GM19193 (cell line): ENCODE results near the gene POU2F3.

Experiments
- POLR2A ChIP-seq: IDR thresholded peaks from 4 replicates; pipeline ENCODE4 v1.6.1; 2011; ENCODE audit not compliant: insufficient read depth, insufficient read length; ENCODE audit errors: extremely low read depth

The POU2F3 gene

DNA sequence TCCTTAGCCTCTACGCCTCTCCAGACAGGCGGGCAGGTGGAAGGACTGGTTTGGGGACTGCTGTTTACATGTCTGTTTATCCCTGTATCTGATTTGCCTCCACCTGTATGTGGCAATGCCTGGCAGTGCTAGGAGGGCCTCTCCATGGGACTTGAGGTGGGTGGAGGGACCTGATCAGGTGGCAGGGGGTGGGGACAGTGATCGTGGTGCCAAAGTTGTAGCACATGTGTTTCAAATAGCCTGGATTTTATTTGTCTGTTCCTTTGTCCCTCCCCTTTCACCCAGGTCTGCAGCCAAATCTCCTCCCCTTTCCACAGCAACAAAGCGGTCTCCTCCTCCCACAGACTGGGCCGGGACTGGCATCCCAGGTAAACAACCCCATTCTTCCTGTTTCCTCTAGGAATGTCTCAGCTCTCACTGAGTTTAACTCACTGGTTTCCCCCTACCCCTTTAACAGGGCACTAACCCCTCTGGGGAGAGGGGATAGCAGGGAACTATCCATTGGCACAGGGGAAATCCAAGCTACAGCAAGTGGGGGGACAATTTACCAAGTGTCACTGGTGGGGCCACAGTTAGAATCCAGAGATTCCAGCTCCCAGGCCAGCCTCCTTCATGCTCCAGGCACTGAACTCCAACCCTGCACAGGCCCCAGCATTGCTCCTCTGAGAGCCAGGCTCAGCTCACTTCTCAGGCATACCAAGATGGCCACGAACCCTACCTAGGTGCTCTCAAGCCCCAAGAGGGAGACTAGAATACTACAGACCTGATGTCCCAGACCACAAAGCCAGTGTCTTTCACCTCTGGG lies 62.3 kb downstream of the POU2F3 start:
- no peak for TF ChIP-seq POLR2A

DNA sequence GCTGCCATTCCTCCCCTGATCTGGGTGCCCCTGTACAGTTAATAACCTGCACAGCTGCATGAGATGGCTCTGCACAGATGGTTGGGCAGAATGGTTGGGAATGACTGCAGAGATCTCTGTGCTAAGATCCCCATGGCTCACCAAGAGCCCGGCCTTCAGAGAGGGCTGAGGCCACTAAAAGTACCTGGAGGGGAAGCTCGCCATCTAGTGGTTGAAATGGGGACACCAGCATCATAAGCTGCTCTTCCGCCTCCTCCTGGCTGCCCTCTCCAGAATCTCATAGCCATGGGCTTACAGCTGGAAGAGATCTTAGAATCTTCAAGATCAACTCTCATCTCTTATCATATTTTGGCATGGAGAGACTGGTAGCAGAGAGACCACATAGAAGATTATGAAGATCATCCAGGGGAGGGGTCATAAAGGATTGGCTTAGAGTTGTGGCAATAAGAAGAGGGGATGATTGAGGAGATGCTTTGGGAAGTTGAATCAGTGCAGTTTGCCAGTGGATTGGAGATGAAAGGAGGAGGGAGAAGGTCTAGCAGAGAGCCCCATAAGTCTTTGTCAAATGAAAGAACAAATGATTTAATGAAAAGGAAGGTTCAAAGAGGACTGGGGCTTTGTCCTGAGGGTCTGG lies 63.2 kb downstream of the POU2F3 start:
- no peak for TF ChIP-seq POLR2A

DNA sequence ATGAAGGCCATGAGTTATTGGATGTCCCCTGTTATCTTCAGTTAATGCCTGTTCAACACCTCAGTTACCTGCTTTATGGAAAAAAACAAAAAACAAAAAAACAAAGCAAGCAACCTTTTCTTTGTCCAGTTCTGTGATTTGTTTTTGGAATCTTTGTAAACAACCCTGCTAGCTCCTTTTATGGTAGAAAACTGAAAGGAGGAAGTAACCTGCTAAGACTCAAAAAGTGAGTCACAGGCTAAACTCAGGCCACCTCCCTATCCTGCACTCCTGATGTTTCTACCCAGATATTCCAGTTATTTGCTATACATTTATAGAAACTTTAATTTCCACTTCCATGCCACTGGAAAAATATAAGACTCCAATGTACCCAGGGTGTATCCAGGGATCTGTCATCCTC lies 64.6 kb downstream of the POU2F3 start:
- TF ChIP-seq POLR2A, result no peak

DNA sequence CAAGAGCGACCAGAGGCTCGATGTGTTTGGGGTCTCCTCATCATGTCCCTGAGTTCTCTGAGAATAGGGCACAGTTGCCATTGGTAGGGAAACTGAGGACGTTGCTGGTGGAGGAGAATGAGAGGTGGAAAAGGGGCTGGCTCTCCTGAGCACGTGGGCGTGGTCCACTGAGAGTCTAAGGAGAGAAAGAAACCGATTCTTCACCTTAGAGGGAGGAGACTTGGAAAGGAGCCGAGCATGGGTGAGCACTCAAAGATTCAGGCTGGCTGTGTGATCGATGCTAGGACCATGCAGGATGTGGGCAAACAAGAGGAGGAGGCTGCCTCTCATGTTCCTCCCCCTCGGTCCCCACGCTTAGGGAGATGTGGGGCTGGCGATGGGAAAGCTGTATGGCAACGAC lies 65.3 kb downstream of the POU2F3 start:
- no peak for TF ChIP-seq POLR2A

DNA sequence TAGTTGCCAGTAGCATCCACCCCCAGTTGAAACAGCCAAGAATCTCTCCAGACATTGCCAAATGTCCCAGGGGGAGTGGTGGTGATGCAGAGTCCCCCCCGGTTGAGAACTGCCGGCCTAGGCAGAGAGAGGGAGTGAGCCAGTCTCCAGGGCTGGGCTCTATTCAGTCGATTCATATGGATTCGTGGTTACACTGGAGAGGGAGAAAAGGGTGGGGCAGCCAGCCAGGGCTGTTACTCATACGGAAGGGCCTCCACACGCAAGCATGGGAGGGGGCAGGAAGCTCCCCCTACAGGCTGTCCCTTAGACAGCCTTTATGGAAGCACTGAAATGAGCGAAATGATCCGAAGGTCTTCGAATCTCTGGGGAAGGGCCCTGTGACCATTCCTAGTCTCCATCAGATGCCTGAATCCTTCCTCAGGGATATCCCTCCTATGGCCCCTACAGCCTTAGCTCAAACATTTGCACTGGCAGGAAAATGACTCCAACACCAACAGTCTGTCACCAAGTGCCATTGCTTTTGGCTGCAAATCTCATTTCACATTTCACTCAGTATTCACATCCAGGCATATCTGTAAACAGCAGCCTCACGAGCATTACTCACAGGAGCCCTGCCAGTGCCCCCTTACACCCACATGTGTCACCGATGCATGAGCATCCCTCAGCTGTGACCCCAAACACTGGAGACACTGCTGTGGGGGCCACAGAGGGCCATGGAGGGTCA lies 66.7 kb downstream of the POU2F3 start:
- no peak for TF ChIP-seq POLR2A

DNA sequence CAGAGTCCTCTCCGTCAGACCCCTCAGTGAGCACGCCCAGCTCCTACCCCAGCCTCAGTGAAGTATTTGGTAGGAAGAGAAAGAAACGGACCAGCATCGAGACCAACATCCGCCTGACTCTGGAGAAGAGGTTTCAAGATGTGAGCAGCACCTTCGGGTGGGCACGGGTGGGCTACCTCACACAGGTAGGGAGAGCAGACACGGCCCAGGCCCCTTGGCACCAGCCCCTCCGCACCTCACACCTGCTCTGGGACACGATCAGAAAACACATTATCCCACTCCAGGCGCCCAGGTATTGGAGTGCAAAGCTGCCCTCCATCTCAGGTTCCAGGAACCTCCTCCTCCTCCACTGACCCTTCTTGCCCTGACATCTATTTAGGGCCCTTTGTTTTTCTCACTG lies 67.5 kb downstream of the POU2F3 start:
- no peak for TF ChIP-seq POLR2A

DNA sequence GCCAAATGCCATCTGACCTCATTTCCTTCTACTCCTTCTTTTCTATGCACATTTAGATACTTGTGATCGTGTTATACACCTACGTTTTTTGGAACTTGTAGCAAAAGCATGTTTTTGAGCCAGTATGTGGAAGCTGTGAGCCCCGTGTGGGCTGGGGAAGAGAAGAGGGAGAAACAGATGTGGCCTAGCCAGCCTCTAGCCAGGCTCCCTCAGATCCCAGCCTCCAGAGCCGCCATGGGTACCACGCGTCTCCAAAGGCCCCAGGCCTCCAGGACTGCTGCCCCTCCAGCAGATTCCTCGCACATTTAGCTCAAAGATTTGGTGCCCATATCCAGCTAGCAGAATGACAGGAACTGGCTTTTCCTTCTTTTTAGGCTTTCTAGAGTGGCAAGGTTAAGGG lies 68.1 kb downstream of the POU2F3 start:
- no peak for TF ChIP-seq POLR2A

DNA sequence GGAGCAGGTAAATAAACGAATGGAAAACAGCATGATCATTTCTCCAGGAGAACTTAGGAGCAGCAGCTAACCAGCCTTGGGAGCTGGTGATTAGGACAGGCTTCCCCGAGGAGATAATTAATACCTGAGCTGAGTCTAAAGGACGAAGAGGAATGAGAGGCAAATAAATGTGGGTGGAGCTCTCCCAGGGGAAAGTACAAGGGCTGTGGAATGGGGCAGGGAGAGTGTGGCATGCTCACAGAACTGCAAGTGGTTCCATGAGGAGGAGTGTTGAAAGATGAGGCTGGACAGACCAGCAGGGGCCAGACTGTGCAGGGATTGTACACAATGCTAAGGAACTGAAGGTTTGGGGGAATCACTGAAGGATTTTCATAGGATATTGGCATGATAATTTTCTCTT lies 70.9 kb downstream of the POU2F3 start:
- no peak for TF ChIP-seq POLR2A

DNA sequence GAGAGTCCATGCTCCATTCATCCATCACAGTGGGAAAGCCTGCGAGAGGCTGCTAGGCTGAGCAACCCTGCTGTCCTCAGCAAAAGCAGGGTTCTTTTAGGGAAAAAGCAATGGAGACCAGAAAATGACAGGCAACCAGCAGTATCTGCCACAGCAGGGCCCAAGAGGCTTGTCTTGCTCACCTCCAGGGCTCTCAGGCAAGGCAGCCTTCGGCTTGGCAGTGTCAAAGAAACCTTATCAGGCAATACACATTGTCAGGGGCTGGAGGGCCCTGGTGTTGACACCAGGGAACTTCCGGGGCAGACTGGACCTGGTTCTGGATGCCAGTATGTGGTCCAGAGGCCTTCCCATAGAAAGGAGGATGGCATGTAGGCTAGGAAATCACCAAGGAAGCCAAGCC lies 74.9 kb downstream of the POU2F3 start:
- no peak for TF ChIP-seq POLR2A

DNA sequence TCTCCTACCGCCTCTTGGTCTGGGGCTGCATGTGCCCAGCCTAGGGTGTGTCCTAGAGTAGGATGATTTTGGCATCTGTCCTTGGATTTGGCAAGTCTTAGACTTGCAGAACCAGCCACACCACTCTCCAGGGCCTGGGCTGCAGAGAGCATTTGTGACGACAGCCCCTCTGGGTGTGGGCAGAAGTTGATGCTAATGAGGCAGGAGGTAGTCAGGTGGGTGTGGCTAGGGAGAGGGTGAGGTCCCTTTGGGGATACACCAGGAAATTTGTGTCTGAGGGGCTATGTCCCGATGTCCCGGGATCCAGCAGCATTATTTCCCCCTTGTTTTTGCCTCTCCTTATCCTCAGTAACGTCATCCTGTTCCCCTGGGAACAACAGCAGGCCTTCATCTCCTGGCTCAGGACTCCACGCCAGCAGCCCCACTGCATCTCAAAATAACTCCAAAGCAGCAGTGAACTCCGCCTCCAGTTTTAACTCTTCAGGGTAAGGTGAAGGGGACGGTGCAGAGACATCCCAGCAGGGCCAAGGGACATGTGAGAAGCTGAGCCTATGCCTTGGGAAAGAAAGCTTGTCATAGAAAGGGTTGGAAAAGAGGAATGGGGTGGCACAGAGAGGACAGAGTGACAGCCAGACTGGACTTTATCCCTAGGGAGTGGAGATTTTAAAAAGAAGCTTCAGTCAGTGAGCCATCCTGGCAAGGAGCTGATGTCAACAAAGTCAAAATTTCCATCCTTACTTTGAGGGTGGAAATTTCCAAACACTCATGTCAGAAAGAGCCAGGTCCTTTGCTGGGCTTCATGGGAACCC lies 77.1 kb downstream of the POU2F3 start:
- TF ChIP-seq POLR2A, result no peak

DNA sequence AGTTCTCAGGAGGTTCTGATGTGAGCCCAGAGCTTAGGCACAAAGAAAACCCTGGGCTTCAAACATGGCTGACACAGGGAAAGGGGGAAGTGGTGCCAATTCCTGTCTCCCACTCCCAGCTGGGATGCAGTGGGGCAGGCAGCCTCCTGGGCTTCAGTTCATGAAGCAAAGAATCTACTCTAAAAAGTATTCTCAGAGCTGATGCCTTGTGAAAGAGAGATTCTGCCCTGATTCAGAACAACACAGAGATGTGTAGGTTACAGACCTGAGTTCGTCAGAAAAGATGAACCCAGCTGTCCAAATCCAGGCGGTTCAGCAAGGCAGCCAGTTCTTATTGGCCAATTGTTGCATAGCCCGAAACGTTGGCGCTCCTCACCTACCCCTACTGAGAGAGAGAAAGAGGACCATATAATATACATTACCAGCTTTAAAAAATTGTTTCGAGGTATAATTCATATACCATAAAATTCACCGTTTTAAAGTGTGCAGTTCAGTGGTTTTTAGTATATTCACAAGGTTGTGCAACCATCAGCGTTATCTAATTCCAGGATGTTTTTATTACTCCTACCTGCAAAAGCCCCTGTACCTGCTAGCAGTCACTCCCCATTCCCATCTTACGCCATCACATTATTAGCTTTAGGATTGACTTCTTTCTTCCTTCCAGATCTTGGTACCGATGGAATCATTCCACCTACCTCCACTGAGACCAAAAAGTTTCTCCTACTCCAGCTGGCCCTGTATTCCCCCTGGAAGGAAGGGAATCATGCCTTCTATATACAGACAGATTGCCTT lies 77.9 kb downstream of the POU2F3 start:
- TF ChIP-seq POLR2A, result no peak

DNA sequence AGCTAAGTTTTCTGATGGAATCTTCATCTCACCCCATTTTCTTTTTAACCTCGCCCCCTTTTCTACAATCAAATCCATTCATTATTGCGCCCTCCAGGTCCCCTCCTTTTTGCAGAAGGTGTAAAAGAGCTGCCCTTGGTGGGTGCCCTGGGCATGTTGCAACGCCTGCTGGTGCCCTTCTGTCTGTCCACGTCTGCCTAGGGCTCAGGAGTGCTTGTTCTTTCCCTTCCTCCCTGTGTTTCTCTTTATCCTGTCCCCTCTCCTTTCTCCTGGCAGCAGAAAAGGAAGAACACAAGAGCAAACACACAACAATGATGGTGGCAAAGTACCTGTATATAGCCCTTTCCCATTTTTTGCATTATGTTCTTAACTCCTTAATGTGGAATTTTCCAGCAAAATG lies 79.0 kb downstream of the POU2F3 start:
- TF ChIP-seq POLR2A, result no peak

DNA sequence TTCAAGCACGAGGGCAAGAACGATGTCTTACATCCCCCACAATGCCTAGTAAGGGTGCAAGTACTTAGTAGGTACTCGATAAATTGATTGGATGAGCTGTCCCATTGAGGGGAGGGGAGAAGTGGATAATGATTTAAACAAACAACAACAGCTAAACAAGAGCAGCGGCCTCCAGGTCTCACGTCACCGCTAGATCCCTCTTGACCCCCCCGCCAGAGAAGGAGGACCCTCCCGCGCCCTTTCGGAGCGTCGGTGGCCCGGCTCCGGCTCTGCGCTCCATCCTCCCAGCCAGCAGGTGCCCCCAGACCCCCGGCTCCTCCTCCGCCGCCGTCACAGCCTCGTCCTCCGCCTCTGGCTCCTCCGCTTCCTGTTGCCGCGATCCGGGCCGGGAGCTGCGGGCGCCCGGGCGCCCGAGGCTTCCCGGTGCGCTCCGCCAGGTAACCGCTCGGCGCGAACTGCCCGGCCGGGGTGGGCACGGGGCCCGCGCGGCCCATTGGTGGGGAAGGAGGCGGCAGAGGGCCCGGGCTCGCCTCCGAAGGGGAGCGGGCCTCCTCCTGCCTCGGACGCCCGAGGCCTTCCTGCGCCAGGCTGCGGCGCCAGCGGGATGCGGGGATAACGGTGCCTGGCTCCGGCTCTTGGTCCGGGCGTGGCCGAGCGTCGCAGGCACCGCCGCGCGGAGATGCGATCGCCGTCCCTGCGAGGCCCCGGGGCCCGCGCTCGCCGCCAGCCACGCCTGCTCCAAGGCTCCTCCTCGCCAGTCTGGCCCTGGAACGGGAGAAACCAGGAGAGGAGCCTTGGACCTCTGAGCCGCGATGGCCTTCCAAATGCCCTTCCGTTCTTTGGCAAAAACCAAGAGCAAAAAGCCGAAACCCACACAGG lies 85.2 kb downstream of the POU2F3 start, which contains the start of gene TLCD5:
Gene TLCD5, plus strand, starts transcription at position 368 of the 879 bp plus-strand sequence. CDS start 2,143 bp downstream, outside the sequence.
- peak; percentile 60 for TF ChIP-seq POLR2A

DNA sequence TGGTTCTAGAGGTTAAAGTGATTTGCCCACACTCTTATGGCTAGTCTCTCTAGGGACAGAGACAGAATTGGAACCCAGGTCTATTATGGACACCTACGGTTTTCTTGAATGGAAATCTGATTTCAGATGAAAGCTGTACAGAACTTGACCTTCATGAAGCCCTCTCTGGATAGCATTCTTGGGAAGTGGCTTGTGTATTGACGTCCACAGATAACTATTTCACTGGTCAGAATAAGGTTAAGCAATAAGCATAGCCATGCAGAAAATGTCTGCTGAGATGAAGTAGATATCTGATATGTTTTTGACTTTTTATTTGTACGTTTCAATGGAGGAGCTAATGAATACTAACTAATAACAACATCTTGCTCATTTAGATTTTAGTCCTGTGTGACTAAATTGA lies 86.3 kb downstream of the POU2F3 start:
- no peak for TF ChIP-seq POLR2A

DNA sequence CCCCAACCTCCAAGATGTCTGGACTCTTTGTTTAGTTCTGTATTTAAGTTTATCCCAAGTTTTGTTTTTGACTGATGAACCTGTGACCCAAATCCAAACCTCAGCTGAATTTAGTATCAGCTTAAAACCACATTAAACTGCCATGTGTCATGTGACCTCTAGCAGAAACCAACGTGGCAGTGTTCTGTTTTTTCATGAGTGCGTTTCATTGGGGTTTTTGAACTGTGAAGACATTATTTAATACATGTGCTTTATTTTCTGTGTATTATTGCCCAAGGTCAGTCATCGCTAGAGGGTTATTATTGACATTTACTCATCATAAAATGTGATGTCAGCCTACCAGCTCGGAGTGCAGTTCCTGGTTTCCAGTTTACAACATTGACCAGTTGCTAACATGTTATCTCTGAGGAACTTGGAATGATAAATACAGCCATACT lies 86.9 kb downstream of the POU2F3 start:
- no peak for TF ChIP-seq POLR2A
